Naive thymus-derived CD4-positive, alpha-beta T cell (primary cell): ENCODE results near the gene PDZD2. TPM values are rescaled to one million over a fixed set of nuclear protein-coding genes. Genes with fewer than 3 reads are reported as not detected.

Experiments used
- ATAC-seq: fragments of 150-1000 bp; cut with Tn5 transposase; 2 replicates; pipeline ENCODE4 v1.10.0; 2021; ENCODE audit warnings: mild to moderate bottlenecking, moderate library complexity
- CTCF ChIA-PET: fragments of 350-600 bp; sonication (Branson Sonifier 250); formaldehyde crosslinking; loops from one replicate; lab custom pipeline; 2021; ENCODE audit warnings: antibody characterized with exemption; lab: Charles Lee
- POLR2A ChIA-PET: fragments of 350-600 bp; sonication (Branson Sonifier 250); formaldehyde crosslinking; loops from one replicate; lab custom pipeline; 2021; ENCODE audit warnings: antibody characterized with exemption, inconsistent platforms; lab: Charles Lee
- DNase-seq, 9 donors: peaks; one replicate each; pipeline versions ENCODE4 v3.0.0 to v3.0.0-alpha.2; 2020 to 2022; ENCODE audit warnings: mixed read lengths in 1 of 9
- H3K27ac ChIP-seq: one replicate; pipeline ENCODE4 v1.7.0; 2013; ENCODE audit warnings: mild to moderate bottlenecking, low read depth, low read length, moderate library complexity
- H3K27me3 ChIP-seq, 2 donors: one replicate each; pipeline ENCODE4 v1.7.0; 2013; ENCODE audit warnings: low read length in 2 of 2, mild to moderate bottlenecking in 2 of 2, moderate library complexity in 2 of 2; ENCODE audit not compliant: control insufficient read depth in 2 of 2, insufficient read depth in 2 of 2
- H3K36me3 ChIP-seq, 3 experiments: 1 replicate in 2 of 3; 2 replicates in 1 of 3; pipeline ENCODE4 v1.7.0; 2013; ENCODE audit warnings: low read length in 3 of 3, mild to moderate bottlenecking in 3 of 3, moderate library complexity in 1 of 3; ENCODE audit not compliant: insufficient read depth in 3 of 3, control insufficient read depth in 2 of 3
- H3K4me1 ChIP-seq, 2 donors: one replicate each; pipeline ENCODE4 v1.7.0; 2013; ENCODE audit warnings: low read length in 2 of 2, mild to moderate bottlenecking in 2 of 2, moderate library complexity in 1 of 2; ENCODE audit not compliant: control insufficient read depth in 2 of 2, insufficient read depth in 2 of 2
- H3K4me3 ChIP-seq: 2 replicates; pipeline ENCODE4 v1.7.0; 2013; ENCODE audit warnings: mild to moderate bottlenecking, low read length
- H3K9me3 ChIP-seq, 3 experiments: 1 replicate in 2 of 3; 2 replicates in 1 of 3; pipeline ENCODE4 v1.7.0; 2013; ENCODE audit warnings: low read length in 3 of 3; ENCODE audit not compliant: control insufficient read depth in 2 of 3
- H3K27ac Mint-ChIP-seq, 9 donors: one replicate each; pipeline ENCODE4 v1.8.0; 2020 to 2022; ENCODE audit warnings: mixed read lengths in 9 of 9, mild to moderate bottlenecking in 8 of 9, moderate library complexity in 5 of 9, inconsistent platforms in 2 of 9
- H3K27me3 Mint-ChIP-seq, 5 donors: one replicate each; pipeline ENCODE4 v1.8.0; 2021 to 2022; ENCODE audit warnings: mixed read lengths in 5 of 5, mild to moderate bottlenecking in 1 of 5
- H3K36me3 Mint-ChIP-seq, 5 donors: one replicate each; pipeline ENCODE4 v1.8.0; 2020 to 2022; ENCODE audit warnings: mixed read lengths in 5 of 5, mild to moderate bottlenecking in 3 of 5, inconsistent platforms in 1 of 5
- H3K4me1 Mint-ChIP-seq, 7 donors: one replicate each; pipeline ENCODE4 v1.8.0; 2020 to 2022; ENCODE audit warnings: mixed read lengths in 7 of 7, mild to moderate bottlenecking in 3 of 7, inconsistent platforms in 1 of 7
- H3K4me3 Mint-ChIP-seq, 10 donors: one replicate each; pipeline ENCODE4 v1.8.0; 2020 to 2022; ENCODE audit warnings: mild to moderate bottlenecking in 10 of 10, mixed read lengths in 10 of 10, moderate library complexity in 6 of 10, inconsistent platforms in 2 of 10
- H3K9me3 Mint-ChIP-seq, 11 donors: one replicate each; pipeline ENCODE4 v1.8.0; 2020 to 2022; ENCODE audit warnings: mixed read lengths in 11 of 11, mild to moderate bottlenecking in 4 of 11, inconsistent platforms in 1 of 11, moderate library complexity in 1 of 11
- intact Hi-C, 2 donors: fragments of 100-400 bp; cut with micrococcal nuclease; formaldehyde crosslinking; loops; one replicate each; pipeline ENCODE4 v1.15.1; 2023
- polyA plus RNA-seq, 2 donors: library from polyadenylated mRNA; unstranded; fragments of 300-500 nt; fragmentation: Illumina TruSeq; gene quantifications; one replicate each; pipeline ENCODE4 v1.2.3, GENCODE V29; 2021
- total RNA-seq, 6 experiments: library from RNA in 5 of 6; stranded (reverse) in 5 of 6; gene quantifications; 1 replicate in 5 of 6; 2 replicates in 1 of 6; pipeline ENCODE4 v1.2.3 and lab custom pipeline; 2021 to 2026

Gene PDZD2
- total and polyA plus RNA-seq, 7 experiments from 2014 or later, result 1.1 to 2.7 (median 1.3) TPM; not detected in 1

GRCh38 chr5:32099486-32100035 is 460.6 kb downstream of the PDZD2 start:
- Histone ChIP-seq H3K4me3 (no peak overlapping the region), H3K9me3 (no peaks in the 10 kb centered on the region), H3K27me3 (no peaks in the 10 kb centered on the region), H3K27ac (no peak overlapping the region), H3K4me1 (no peaks in the 10 kb centered on the region), H3K36me3 (peaks cover 4 to 18% (median 18%) of the 10 kb centered on the region in 3 experiments)
- H3K36me3 Mint-ChIP-seq, result peaks cover 4 to 35% (median 13%) of the 10 kb centered on the region in 5 donors
- no peaks in the 10 kb centered on the region for H3K27me3 Mint-ChIP-seq
- H3K9me3 Mint-ChIP-seq, result no peaks in the 10 kb centered on the region
- ChIA-PET POLR2A (no interaction called here), CTCF (no interaction called here)
- no peak overlapping the region for H3K4me3 Mint-ChIP-seq
- H3K27ac Mint-ChIP-seq, result peak overlapping the region in 3 of 9 donors; percentile 4 to 27 (median 12)
- no peaks in the 10 kb centered on the region for H3K4me1 Mint-ChIP-seq
- DNase-seq, result no peak
- intact Hi-C loops, result no loop called here
- no peak for ATAC-seq

- Mint-ChIP-seq H3K27ac (no peak overlapping the region), H3K27me3 (no peaks in the 10 kb centered on the region)
- no peak for ATAC-seq
Measured at GRCh38 chr5:32100230-32100629, 461.3 kb downstream of the PDZD2 start.

GRCh38 chr5:32100691-32101302 is 461.9 kb downstream of the PDZD2 start:
- H3K4me1 Mint-ChIP-seq, result no peaks in the 10 kb centered on the region
- H3K4me3 Mint-ChIP-seq, result no peak overlapping the region
- no peaks in the 10 kb centered on the region for H3K9me3 Mint-ChIP-seq
- Histone ChIP-seq H3K4me1 (no peaks in the 10 kb centered on the region), H3K9me3 (no peaks in the 10 kb centered on the region), H3K27me3 (no peaks in the 10 kb centered on the region), H3K27ac (no peak overlapping the region), H3K36me3 (peaks cover 4 to 22% (median 18%) of the 10 kb centered on the region in 3 experiments), H3K4me3 (no peak overlapping the region)
- intact Hi-C loops, result no loop called here
- no peaks in the 10 kb centered on the region for H3K27me3 Mint-ChIP-seq
- DNase-seq (no peak), ATAC-seq (no peak)
- peak overlapping the region in 2 of 9 donors; percentile 17 to 47 for H3K27ac Mint-ChIP-seq
- H3K36me3 Mint-ChIP-seq, result peaks cover 4 to 38% (median 15%) of the 10 kb centered on the region in 5 donors
- CTCF ChIA-PET, result no interaction called here
- POLR2A ChIA-PET, result no interaction called here

More at GRCh38 chr5:32100230-32100629, 461.3 kb downstream of the PDZD2 start:
- no peak overlapping the region for H3K4me3 ChIP-seq
- Mint-ChIP-seq H3K9me3 (no peaks in the 10 kb centered on the region), H3K4me1 (no peaks in the 10 kb centered on the region), H3K4me3 (no peak overlapping the region), H3K36me3 (peaks cover 4 to 38% (median 14%) of the 10 kb centered on the region in 5 donors)
- intact Hi-C loops, result no loop called here
- CTCF ChIA-PET, result no interaction called here
- no peaks in the 10 kb centered on the region for H3K27me3 ChIP-seq
- no peaks in the 10 kb centered on the region for H3K4me1 ChIP-seq
- POLR2A ChIA-PET, result no interaction called here
- no peak for DNase-seq
- no peak overlapping the region for H3K27ac ChIP-seq
- peaks cover 4 to 22% (median 18%) of the 10 kb centered on the region in 3 experiments for H3K36me3 ChIP-seq
- no peaks in the 10 kb centered on the region for H3K9me3 ChIP-seq

GRCh38 chr5:32102254-32102986 is 463.5 kb downstream of the PDZD2 start:
- POLR2A ChIA-PET, result no interaction called here
- Mint-ChIP-seq H3K4me3 (no peak overlapping the region), H3K4me1 (no peaks in the 10 kb centered on the region), H3K36me3 (peaks cover 4 to 34% (median 15%) of the 10 kb centered on the region in 5 donors), H3K27ac (peak overlapping the region in 5 of 9 donors; percentile 33 to 73 (median 51)), H3K9me3 (no peaks in the 10 kb centered on the region), H3K27me3 (no peaks in the 10 kb centered on the region)
- ATAC-seq (no peak), DNase-seq (no peak)
- no peak overlapping the region for H3K27ac ChIP-seq
- CTCF ChIA-PET, result no interaction called here
- H3K4me1 ChIP-seq, result no peaks in the 10 kb centered on the region
- H3K9me3 ChIP-seq, result no peaks in the 10 kb centered on the region
- peaks cover 4 to 33% (median 18%) of the 10 kb centered on the region in 3 experiments for H3K36me3 ChIP-seq
- intact Hi-C loops, result no loop called here
- no peak overlapping the region for H3K4me3 ChIP-seq
- H3K27me3 ChIP-seq, result no peaks in the 10 kb centered on the region

GRCh38 chr5:32103521-32103920 is 464.6 kb downstream of the PDZD2 start:
- no peak overlapping the region for H3K27ac Mint-ChIP-seq
- CTCF ChIA-PET, result no interaction called here
- H3K27me3 Mint-ChIP-seq, result no peaks in the 10 kb centered on the region
- no peaks in the 10 kb centered on the region for H3K4me1 ChIP-seq
- no peaks in the 10 kb centered on the region for H3K9me3 ChIP-seq
- no peaks in the 10 kb centered on the region for H3K9me3 Mint-ChIP-seq
- peaks cover 4 to 38% (median 15%) of the 10 kb centered on the region in 5 donors for H3K36me3 Mint-ChIP-seq
- no peak overlapping the region for H3K27ac ChIP-seq
- ATAC-seq (no peak), DNase-seq (no peak)
- peaks cover 4 to 34% (median 18%) of the 10 kb centered on the region in 3 experiments for H3K36me3 ChIP-seq
- H3K4me1 Mint-ChIP-seq, result no peaks in the 10 kb centered on the region
- no peaks in the 10 kb centered on the region for H3K27me3 ChIP-seq
- POLR2A ChIA-PET, result no interaction called here
- intact Hi-C loops, result no loop called here
- H3K4me3 Mint-ChIP-seq, result no peak overlapping the region
- no peak overlapping the region for H3K4me3 ChIP-seq

- DNase-seq, result no peak
- Histone ChIP-seq H3K4me1 (no peaks in the 10 kb centered on the region), H3K27ac (no peak overlapping the region), H3K4me3 (no peak overlapping the region), H3K9me3 (no peaks in the 10 kb centered on the region), H3K27me3 (no peaks in the 10 kb centered on the region), H3K36me3 (peaks cover 0 to 60% (median 5%) of the 10 kb centered on the region in 3 experiments)
- peaks cover 0 to 4% (median 0%) of the 10 kb centered on the region in 7 donors for H3K4me1 Mint-ChIP-seq
- intact Hi-C loops, result no loop called here
- H3K27me3 Mint-ChIP-seq, result no peaks in the 10 kb centered on the region
- peak overlapping the region in 3 of 9 donors; percentile 21 to 66 (median 54) for H3K27ac Mint-ChIP-seq
- no peaks in the 10 kb centered on the region for H3K9me3 Mint-ChIP-seq
- ChIA-PET CTCF (no interaction called here), POLR2A (no interaction called here)
- peaks cover 7 to 39% (median 17%) of the 10 kb centered on the region in 5 donors for H3K36me3 Mint-ChIP-seq
- H3K4me3 Mint-ChIP-seq, result no peak overlapping the region
- no peak for ATAC-seq
Measured at GRCh38 chr5:32107291-32107690, 468.4 kb downstream of the PDZD2 start.
